Gastroesophageal sphincter (tissue), 4 donors: ENCODE measurements around the gene CSNK1D. TPM values are rescaled to one million over a fixed set of nuclear protein-coding genes. Genes with fewer than 3 reads are reported as not detected.

Experiments used
- ATAC-seq: fragments of 150-250 bp; one replicate; pipeline ENCODE4 v1.9.1; 2016; ENCODE audit warnings: mild to moderate bottlenecking, moderate library complexity
- H3K27ac ChIP-seq, 4 donors: fragments of 200-600 bp; sonication (generic) in 3 of 4; 1 replicate in 3 of 4; 2 replicates in 1 of 4; pipeline ENCODE4 v1.5.1; 2016 to 2019
- H3K27me3 ChIP-seq: fragments of 200-600 bp; sonication (generic); one replicate; pipeline ENCODE4 v1.5.1; 2019
- H3K36me3 ChIP-seq, 2 donors: fragments of 200-600 bp; sonication (generic); one replicate each; pipeline ENCODE4 v1.5.1; 2019; ENCODE audit warnings: control low read depth in 1 of 2
- H3K4me1 ChIP-seq, 3 donors: fragments of 200-600 bp; sonication (generic); 1 replicate in 2 of 3; 2 replicates in 1 of 3; pipeline ENCODE4 v1.5.1; 2016 to 2019; ENCODE audit warnings: control low read depth in 2 of 3
- H3K4me3 ChIP-seq, 2 donors: fragments of 200-600 bp; sonication (generic); one replicate each; pipeline ENCODE4 v1.5.1; 2019; ENCODE audit warnings: mild to moderate bottlenecking in 1 of 2, moderate library complexity in 1 of 2
- H3K9me3 ChIP-seq, 3 donors: fragments of 200-600 bp; sonication (generic); one replicate each; pipeline ENCODE4 v1.5.1; 2017 to 2019; ENCODE audit warnings: control low read depth in 2 of 3
- CTCF ChIP-seq, 4 experiments: fragments of 200-600 bp in 2 of 4; fragments of 450-650 bp in 2 of 4; sonication (generic) in 1 of 4; IDR thresholded peaks; one replicate each; pipeline ENCODE4 v1.5.1; 2017 to 2019; ENCODE audit warnings: antibody characterized with exemption in 4 of 4, mild to moderate bottlenecking in 2 of 4, moderate library complexity in 2 of 4
- EP300 ChIP-seq: sonication (generic); formaldehyde crosslinking; IDR thresholded peaks from one replicate; pipeline ENCODE4 v1.6.1; 2017; ENCODE audit warnings: antibody characterized with exemption, mild to moderate bottlenecking
- POLR2A ChIP-seq, 2 donors: fragments of 450-650 bp; IDR thresholded peaks; one replicate each; pipeline ENCODE4 v1.6.1; 2017; ENCODE audit warnings: antibody characterized with exemption in 2 of 2, mild to moderate bottlenecking in 2 of 2, moderate library complexity in 1 of 2
- POLR2AphosphoS5 ChIP-seq: sonication (generic); formaldehyde crosslinking; IDR thresholded peaks from one replicate; pipeline ENCODE4 v1.6.1; 2017; ENCODE audit warnings: antibody characterized with exemption
- WGBS, 2 donors: methylation state at CpG; one replicate each; pipeline ENCODE4 v1.1.5; 2018; ENCODE audit warnings: low coverage in 1 of 2; 5-methylcytosine and 5-hydroxymethylcytosine counted together
- total RNA-seq, 4 donors: library from RNA; depleted of rRNA; stranded (reverse); fragments of >200 nt; gene quantifications; one replicate each; pipeline ENCODE4 v1.1.0, GENCODE V29; 2016

The CSNK1D gene
- total RNA-seq, 4 donors from 2014 or later, result 23.4 to 92.1 (median 72.4) TPM

GRCh38 chr17:82287013-82287867 lies 13.7 kb upstream of the CSNK1D start:
- Histone ChIP-seq H3K4me3 (no peak overlapping the region), H3K27me3 (no peaks in the 10 kb centered on the region), H3K9me3 (no peaks in the 10 kb centered on the region), H3K36me3 (no peaks in the 10 kb centered on the region), H3K27ac (peak overlapping the region; percentile 30 to 74 (median 64)), H3K4me1 (peaks cover 0 to 35% (median 10%) of the 10 kb centered on the region in 3 donors)
- ATAC-seq, result no peak
- TF ChIP-seq POLR2A (IDR thresholded peaks at IDR 0.05) (no peak), CTCF (IDR thresholded peaks at IDR 0.05) (no peak), EP300 (no peak), POLR2AphosphoS5 (no peak)
- 76 to 77% methylated on average over 5 to 7 of the region's 9 CpGs for WGBS, 2 donors

- no peak for ATAC-seq
- Histone ChIP-seq H3K27me3 (no peaks in the 10 kb centered on the region), H3K4me3 (no peak overlapping the region), H3K4me1 (peaks cover 0 to 28% (median 7%) of the 10 kb centered on the region in 3 donors), H3K9me3 (no peaks in the 10 kb centered on the region), H3K27ac (peak overlapping the region in 2 of 4 donors; percentile 25 to 26), H3K36me3 (no peaks in the 10 kb centered on the region)
- TF ChIP-seq EP300, result no peak
- TF ChIP-seq CTCF (IDR thresholded peaks at IDR 0.05), result no peak
- no peak for TF ChIP-seq POLR2A (IDR thresholded peaks at IDR 0.05)
- TF ChIP-seq POLR2AphosphoS5, result no peak
- 43 to 54% methylated on average over 4 to 8 of the region's 8 CpGs for WGBS, 2 donors
These were observed 11.6 kb upstream of the CSNK1D start for GRCh38 chr17:82285141-82285540.

GRCh38 chr17:82283208-82283749 lies 9.8 kb upstream of the CSNK1D start:
- H3K27ac ChIP-seq, result no peak overlapping the region
- H3K9me3 ChIP-seq, result no peaks in the 10 kb centered on the region
- no peak for ATAC-seq
- peaks cover 0 to 7% of the 10 kb centered on the region in 2 donors for H3K36me3 ChIP-seq
- no peak overlapping the region for H3K4me3 ChIP-seq
- TF ChIP-seq POLR2AphosphoS5 (no peak), POLR2A (IDR thresholded peaks at IDR 0.05) (no peak)
- WGBS, 2 donors, result 0 to 45% methylated on average over 2 to 4 of the region's 13 CpGs
- H3K27me3 ChIP-seq, result no peaks in the 10 kb centered on the region
- H3K4me1 ChIP-seq, result peaks cover 0 to 22% (median 7%) of the 10 kb centered on the region in 3 donors

GRCh38 chr17:82282239-82283207 lies 9.0 kb upstream of the CSNK1D start:
- no peaks in the 10 kb centered on the region for H3K27me3 ChIP-seq
- 40% methylated on average over 4 of the region's 25 CpGs; no CpG with 5 or more reads in 1 of the 2 donors for WGBS, 2 donors
- TF ChIP-seq POLR2AphosphoS5 (no peak), EP300 (no peak), CTCF (IDR thresholded peaks at IDR 0.05) (no peak), POLR2A (IDR thresholded peaks at IDR 0.05) (no peak)
- peaks cover 0 to 14% of the 10 kb centered on the region in 2 donors for H3K36me3 ChIP-seq
- no peak for ATAC-seq
- H3K27ac ChIP-seq, result no peak overlapping the region
- H3K9me3 ChIP-seq, result no peaks in the 10 kb centered on the region
- H3K4me3 ChIP-seq, result no peak overlapping the region
- peaks cover 0 to 14% (median 1%) of the 10 kb centered on the region in 3 donors for H3K4me1 ChIP-seq
